ENCODE measurements around the gene ACAA2.
A peak's percentile ranks its signal among the peaks of the same experiment; 100 is the strongest.
"Not testable (repeated sequence)": the region's sequence is repeated elsewhere in the genome, so short reads cannot be mapped to it uniquely, and the experiment has no call there.

ACAA2 gene

DNA sequence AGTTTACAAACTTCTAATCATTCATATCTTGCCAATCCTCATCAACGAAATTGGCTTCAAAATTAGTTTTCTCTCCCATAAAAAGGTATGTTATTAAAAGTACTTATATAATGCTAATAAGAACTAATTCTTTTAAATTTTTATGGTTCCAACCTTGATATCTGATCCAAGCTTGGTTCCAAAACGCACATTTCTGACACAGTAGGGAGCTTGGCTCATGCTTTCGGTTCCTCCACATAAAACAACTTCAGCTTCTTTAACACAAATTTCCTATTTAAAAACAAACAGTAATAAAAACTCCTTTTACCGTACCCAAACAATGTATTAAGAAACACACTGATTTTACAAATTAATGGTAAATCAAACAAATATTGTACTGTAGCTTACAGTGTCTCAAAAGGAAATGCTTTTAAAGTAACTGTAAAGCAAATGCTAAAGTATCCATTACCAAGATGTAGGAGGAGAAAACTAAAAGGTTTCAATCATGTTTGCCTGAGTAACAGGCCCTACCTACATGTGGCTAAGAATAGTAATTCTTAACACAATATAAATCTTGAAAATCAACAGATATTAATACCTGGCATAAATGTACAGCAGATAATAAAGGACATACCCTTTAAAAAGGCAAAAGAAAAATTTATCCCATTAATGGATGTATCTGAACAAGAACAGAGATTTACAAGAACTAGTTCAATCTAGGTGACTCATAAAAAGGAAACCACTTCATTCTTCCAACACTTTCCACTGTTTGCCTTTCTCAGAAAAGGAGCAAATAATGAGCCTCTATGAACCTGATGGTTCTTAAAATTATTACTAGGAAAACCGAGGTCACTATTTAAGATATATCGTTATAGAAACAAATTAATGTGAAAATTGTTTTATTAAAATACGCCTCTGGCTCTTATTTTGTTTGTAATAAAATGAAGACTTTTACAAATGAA, 17.5 kb downstream of the ACAA2 start:
- H3K4me3 ChIP-seq (ENCODE audit: low read length), result no peak overlapping the region
- no peak for DNase-seq (ENCODE audit: low read depth)
- TF ChIP-seq, protein P1, sequence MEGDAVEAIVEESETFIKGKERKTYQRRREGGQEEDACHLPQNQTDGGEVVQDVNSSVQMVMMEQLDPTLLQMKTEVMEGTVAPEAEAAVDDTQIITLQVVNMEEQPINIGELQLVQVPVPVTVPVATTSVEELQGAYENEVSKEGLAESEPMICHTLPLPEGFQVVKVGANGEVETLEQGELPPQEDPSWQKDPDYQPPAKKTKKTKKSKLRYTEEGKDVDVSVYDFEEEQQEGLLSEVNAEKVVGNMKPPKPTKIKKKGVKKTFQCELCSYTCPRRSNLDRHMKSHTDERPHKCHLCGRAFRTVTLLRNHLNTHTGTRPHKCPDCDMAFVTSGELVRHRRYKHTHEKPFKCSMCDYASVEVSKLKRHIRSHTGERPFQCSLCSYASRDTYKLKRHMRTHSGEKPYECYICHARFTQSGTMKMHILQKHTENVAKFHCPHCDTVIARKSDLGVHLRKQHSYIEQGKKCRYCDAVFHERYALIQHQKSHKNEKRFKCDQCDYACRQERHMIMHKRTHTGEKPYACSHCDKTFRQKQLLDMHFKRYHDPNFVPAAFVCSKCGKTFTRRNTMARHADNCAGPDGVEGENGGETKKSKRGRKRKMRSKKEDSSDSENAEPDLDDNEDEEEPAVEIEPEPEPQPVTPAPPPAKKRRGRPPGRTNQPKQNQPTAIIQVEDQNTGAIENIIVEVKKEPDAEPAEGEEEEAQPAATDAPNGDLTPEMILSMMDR (conservative IDR thresholded peaks at IDR 0.05; ENCODE audit: low read length), result no peak

DNA sequence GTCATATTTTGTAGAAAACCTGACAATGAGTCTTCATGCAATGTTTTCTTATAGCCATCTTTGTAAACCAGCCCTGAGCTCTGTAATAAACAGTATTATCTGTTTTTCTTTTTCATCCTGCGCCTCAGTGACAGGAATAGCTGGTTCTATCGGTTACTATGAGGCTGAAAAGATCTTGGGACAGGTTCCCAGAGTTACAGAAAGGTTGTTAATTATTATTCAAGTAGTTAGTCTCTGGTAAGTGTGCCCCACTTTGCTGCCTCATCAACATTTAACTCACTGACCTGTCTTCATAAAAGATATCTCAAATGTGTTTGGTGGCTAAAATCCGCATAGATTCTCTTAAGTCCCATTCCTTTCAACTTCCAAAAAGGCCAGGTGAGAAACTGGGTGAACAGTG, 18.6 kb downstream of the ACAA2 start:
- TF ChIP-seq, protein P1 (conservative IDR thresholded peaks at IDR 0.05; ENCODE audit: low read length), result no peak
- H3K4me3 ChIP-seq (ENCODE audit: low read length), result no peak overlapping the region
- DNase-seq (ENCODE audit: low read depth), result no peak

DNA sequence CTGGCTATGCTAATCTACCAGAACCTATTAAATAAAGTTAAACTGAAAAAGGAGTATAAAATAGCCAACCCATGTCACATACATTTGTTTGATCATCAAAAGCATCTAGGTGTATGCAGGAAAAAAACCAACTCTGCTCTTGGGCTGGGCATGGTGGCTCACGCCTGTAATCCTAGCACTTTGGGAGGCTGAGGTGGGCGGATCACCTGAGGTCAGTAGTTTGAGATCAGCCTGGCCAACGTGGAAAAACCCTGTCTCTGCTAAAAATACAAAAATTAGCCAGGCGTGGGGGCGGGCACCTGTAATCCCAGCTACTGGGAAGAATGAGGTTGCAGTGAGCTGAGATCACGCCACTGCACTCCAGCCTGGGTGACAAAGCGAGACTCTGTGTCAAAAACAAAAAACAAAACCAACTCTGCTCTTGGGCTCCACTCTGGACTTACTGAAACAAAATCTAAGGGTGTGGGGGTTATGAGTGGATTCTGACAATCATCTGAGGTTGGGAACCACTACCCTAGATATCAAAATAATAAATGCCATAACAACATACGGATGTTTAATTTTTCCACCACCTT, 23.7 kb downstream of the ACAA2 start:
- not testable (repeated sequence) for DNase-seq (ENCODE audit: low read depth); H3K4me3 ChIP-seq (ENCODE audit: low read length)

DNA sequence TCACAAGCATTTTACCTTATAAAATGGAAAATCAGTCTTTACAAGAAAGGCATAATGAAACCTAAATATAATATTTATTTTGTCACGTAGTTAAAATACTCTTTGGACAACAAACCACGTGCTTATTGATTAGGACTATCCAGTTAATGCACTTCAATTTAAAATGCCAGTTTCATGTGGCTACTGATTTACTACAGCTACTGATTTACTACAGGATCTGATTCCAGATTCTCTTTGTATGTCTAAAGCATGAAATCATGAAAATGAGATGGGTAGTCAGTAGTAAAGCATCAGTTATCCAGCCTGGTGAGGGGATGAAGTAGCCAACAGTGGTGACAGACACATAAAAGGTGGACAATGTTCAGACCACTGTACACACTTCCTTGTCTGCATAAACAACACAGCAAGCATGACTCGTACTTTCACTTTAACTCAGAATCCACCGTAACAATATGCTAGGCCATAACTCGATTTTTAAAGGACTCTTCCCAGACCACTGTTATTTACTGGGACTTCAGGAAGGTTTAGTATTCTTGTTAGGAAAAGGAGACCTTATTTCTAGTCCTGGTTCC, 24.9 kb downstream of the ACAA2 start:
- no peak for DNase-seq (ENCODE audit: low read depth)
- no peak overlapping the region; the same call in 1 of the 2 replicates for H3K4me3 ChIP-seq (ENCODE audit: low read length)
- TF ChIP-seq, protein P1 (conservative IDR thresholded peaks at IDR 0.05; ENCODE audit: low read length), result no peak

DNA sequence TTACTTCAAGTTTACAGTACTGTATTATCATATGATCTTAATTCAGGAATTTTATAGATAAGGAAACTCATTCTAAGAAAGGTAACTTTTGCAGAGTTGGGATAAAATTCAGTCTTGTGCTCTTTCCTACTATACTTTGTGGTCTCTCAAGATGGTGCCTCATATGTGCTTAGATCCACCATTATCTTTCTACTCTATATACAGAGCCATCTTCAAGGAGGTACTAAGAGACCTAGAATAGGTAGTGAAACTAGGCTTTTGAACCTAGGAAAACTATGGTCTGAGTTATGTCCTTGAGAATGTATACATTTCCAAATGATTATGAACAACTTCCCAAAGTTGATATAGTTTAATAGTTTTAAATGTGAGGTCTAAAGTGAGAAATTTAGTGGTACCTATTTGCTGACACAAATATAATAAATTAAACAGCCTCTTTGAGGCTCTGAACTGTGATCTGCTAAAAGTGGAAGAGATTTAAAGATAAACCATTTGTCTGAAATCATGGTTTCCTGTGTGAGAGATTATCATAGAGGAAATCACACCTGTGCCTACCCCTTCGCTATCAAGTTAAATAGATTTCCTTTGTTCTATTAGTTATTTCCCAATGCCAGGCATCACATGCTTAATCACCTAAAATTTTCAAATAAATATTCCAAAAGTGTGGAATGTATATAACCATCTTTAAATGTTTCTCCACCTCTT, 27.2 kb downstream of the ACAA2 start:
- no peak overlapping the region for H3K4me3 ChIP-seq (ENCODE audit: low read length)
- TF ChIP-seq, protein P1 (conservative IDR thresholded peaks at IDR 0.05; ENCODE audit: low read length), result no peak
- no peak for DNase-seq (ENCODE audit: low read depth)

DNA sequence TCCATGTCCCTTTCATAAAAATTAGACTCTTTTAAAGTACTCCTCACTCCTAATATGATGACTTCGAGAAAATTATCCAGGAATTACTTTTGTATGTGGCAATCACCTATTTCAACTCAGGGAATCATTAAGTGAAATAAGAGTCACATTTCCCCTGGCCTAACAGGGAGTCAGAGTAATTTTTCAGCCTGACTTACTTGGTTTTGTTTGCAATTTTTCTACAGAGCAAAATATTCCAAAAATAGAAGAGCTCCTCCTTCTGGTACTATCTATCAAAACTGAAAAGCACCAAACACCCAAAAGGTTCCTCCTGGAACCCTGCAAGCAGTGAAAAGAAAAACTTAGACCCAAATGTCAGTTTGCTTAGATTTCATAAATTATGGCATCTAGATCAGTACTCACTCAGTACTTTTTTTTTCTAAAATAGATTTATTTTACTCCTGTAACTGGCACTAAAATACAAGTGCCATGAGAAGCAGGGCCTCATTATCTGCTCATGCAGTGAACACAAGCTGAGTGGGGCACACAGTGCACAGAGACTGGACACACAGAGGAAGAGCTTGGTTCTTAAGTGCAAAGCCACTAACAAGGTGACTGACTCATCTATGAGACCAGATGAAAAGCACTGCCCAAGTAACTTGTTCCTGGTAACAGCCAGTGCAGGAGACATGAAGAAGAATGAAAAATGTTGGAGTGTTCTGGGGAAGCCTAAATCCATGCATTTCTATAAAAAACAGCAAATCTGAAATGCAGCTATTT, 28.7 kb downstream of the ACAA2 start:
- DNase-seq (ENCODE audit: low read depth), result peak; percentile 38
- no peak overlapping the region for H3K4me3 ChIP-seq (ENCODE audit: low read length)
- TF ChIP-seq, protein P1 (conservative IDR thresholded peaks at IDR 0.05; ENCODE audit: low read length), result peak; percentile 46

DNA sequence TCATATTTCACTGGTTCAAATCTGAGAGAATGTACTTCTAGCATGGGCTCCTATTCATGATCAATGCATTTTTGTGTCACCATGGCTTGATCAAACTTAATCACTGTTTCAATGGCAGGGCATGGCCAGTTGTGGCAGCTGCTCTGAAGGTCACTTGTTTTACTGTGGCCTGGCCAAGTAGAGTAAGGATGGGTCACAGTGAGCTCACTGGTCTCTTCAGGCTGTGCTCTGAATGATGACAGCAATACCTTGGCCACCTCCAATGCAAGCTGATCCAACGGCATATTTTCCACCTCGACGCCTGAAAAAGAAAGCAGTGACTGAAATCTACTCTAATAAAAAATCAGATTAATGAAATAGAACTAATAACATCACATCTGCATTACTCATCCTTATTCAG, 29.7 kb downstream of the ACAA2 start:
- not testable (repeated sequence) for H3K4me3 ChIP-seq (ENCODE audit: low read length); DNase-seq (ENCODE audit: low read depth)

Measured in AG10803 (cell line).